Vagina (tissue), 2 donors: ENCODE measurements around the gene ASTN2. TPM values are rescaled to one million over a fixed set of nuclear protein-coding genes. Genes with fewer than 3 reads are reported as not detected.
"Not testable (repeated sequence)": the region's sequence is repeated elsewhere in the genome, so short reads cannot be mapped to it uniquely, and the experiment has no call there.

Source experiments
- DNase-seq, 2 donors: peaks; one replicate each; pipeline ENCODE4 v3.0.0-alpha.2; 2017; ENCODE audit errors: extremely low spot score in 2 of 2
- H3K27ac ChIP-seq: fragments of 200-600 bp; sonication (generic); one replicate; pipeline ENCODE4 v1.5.1; 2019
- H3K27me3 ChIP-seq: fragments of 200-600 bp; sonication (generic); one replicate; pipeline ENCODE4 v1.5.1; 2019
- H3K36me3 ChIP-seq, 2 donors: fragments of 200-600 bp; sonication (generic); one replicate each; pipeline ENCODE4 v1.5.1; 2017 to 2019
- H3K4me1 ChIP-seq: fragments of 200-600 bp; sonication (generic); one replicate; pipeline ENCODE4 v1.5.1; 2019
- H3K4me3 ChIP-seq, 2 donors: fragments of 200-600 bp; sonication (generic); 1 replicate in 1 of 2; 2 replicates in 1 of 2; pipeline ENCODE4 v1.5.1; 2016 to 2019
- H3K9me3 ChIP-seq: fragments of 200-600 bp; sonication (generic); one replicate; pipeline ENCODE4 v1.5.1; 2019
- POLR2A ChIP-seq, 2 donors: fragments of 450-650 bp; IDR thresholded peaks; one replicate each; pipeline ENCODE4 v1.6.1; 2017; ENCODE audit warnings: antibody characterized with exemption in 2 of 2, mild to moderate bottlenecking in 2 of 2, moderate library complexity in 2 of 2
- POLR2AphosphoS5 ChIP-seq, 2 donors: sonication (generic); formaldehyde crosslinking; IDR thresholded peaks; one replicate each; pipeline ENCODE4 v1.9.0; 2017; ENCODE audit warnings: antibody characterized with exemption in 2 of 2, mild to moderate bottlenecking in 2 of 2, low read depth in 1 of 2; ENCODE audit not compliant: insufficient read depth in 1 of 2
- intact Hi-C: fragments of 100-400 bp; cut with DNase I; formaldehyde crosslinking; loops from one replicate; pipeline ENCODE4 v1.15.1; 2023
- total RNA-seq: library from RNA; depleted of rRNA; stranded (reverse); fragments of >200 nt; gene quantifications from one replicate; pipeline ENCODE4 v1.2.3, GENCODE V29; 2016
- TF ChIP-seq, protein P1 (sequence below), 3 experiments: fragments of 450-650 bp in 2 of 3; fragments of 200-600 bp in 1 of 3; sonication (generic) in 1 of 3; IDR thresholded peaks; one replicate each; pipeline ENCODE4 v1.5.1; 2017 to 2019; ENCODE audit warnings: antibody characterized with exemption in 3 of 3, mild to moderate bottlenecking in 2 of 3, moderate library complexity in 2 of 3

ASTN2 gene
- total RNA-seq, 1 donor from 2014 or later, result 4.4 TPM

GRCh38 chr9:116691607-116692006 is 723.2 kb downstream of the ASTN2 start:
- Histone ChIP-seq H3K4me1 (peaks cover 79% of the 10 kb centered on the region), H3K27me3 (no peaks in the 10 kb centered on the region), H3K36me3 (no peaks in the 10 kb centered on the region), H3K9me3 (no peaks in the 10 kb centered on the region), H3K4me3 (no peak overlapping the region), H3K27ac (no peak overlapping the region)
- intact Hi-C loops, result no loop called here
- no peak for TF ChIP-seq POLR2A (IDR thresholded peaks at IDR 0.05)
- no peak for TF ChIP-seq POLR2AphosphoS5 (IDR thresholded peaks at IDR 0.05; ENCODE audit: insufficient read depth in 1 of 2, low read depth in 1 of 2)
- TF ChIP-seq, protein P1, sequence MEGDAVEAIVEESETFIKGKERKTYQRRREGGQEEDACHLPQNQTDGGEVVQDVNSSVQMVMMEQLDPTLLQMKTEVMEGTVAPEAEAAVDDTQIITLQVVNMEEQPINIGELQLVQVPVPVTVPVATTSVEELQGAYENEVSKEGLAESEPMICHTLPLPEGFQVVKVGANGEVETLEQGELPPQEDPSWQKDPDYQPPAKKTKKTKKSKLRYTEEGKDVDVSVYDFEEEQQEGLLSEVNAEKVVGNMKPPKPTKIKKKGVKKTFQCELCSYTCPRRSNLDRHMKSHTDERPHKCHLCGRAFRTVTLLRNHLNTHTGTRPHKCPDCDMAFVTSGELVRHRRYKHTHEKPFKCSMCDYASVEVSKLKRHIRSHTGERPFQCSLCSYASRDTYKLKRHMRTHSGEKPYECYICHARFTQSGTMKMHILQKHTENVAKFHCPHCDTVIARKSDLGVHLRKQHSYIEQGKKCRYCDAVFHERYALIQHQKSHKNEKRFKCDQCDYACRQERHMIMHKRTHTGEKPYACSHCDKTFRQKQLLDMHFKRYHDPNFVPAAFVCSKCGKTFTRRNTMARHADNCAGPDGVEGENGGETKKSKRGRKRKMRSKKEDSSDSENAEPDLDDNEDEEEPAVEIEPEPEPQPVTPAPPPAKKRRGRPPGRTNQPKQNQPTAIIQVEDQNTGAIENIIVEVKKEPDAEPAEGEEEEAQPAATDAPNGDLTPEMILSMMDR (IDR thresholded peaks at IDR 0.05), result no peak
- DNase-seq, result no peak

DNA sequence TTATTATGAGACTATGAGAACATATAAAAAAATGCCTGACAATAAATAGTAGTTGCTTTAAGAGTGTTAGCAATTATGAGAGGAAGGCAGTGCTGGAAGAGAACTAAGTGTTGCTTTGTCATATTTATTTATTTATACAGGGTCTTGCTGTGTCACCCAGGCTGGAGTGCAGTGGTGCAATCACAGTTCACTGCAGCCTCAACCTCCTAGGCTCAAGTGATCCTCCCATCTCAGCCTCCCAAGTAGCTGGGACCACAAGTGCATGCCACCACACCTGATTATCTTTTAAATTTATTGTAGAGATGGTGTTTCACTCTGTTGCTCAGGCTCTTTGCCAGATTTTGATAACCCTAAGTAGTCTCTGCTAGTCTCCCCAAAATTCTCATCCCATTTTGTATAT is 724.1 kb downstream of the ASTN2 start:
- intact Hi-C loops, H3K27me3 ChIP-seq, H3K4me3 ChIP-seq, H3K9me3 ChIP-seq, H3K36me3 ChIP-seq, DNase-seq, H3K27ac ChIP-seq: not testable (repeated sequence)
- peaks cover 80% of the 10 kb centered on the region for H3K4me1 ChIP-seq

DNA sequence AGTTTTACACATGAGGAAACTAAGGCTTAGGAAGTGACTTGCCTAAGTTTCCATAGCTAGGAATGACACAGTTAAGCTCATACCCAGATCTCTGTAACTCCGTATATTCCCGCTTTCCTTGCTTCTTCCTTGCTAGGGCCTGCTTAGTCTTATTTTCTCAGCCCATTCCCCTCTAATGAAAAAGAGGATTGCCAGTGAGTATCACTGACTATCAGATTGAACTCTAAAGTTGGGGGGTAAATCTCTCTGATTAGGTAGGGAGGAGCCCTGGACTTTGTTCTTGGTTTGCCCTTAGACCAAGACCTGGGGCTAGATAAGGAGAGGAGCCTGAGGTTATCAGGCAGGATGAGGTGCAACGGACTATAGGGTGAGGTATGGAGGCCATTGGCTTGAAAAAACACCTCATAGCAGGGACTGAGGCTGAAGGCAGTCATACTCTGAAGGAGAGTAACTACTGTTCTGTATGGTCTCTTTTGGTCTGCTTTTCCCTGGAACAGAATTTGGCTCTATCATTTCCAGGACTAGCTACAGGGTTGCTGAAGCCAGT is 725.3 kb downstream of the ASTN2 start:
- intact Hi-C loops, result no loop called here
- H3K4me3 ChIP-seq, result no peak overlapping the region
- TF ChIP-seq, protein P1 (IDR thresholded peaks at IDR 0.05), result no peak
- TF ChIP-seq POLR2AphosphoS5 (IDR thresholded peaks at IDR 0.05; ENCODE audit: insufficient read depth in 1 of 2, low read depth in 1 of 2) (no peak), POLR2A (IDR thresholded peaks at IDR 0.05) (no peak)
- H3K36me3 ChIP-seq, result no peaks in the 10 kb centered on the region
- H3K27ac ChIP-seq, result no peak overlapping the region
- no peaks in the 10 kb centered on the region for H3K9me3 ChIP-seq
- no peak for DNase-seq
- peaks cover 69% of the 10 kb centered on the region for H3K4me1 ChIP-seq
- no peaks in the 10 kb centered on the region for H3K27me3 ChIP-seq

- TF ChIP-seq POLR2AphosphoS5 (IDR thresholded peaks at IDR 0.05; ENCODE audit: insufficient read depth in 1 of 2, low read depth in 1 of 2) (no peak), POLR2A (IDR thresholded peaks at IDR 0.05) (no peak)
- TF ChIP-seq, protein P1 (IDR thresholded peaks at IDR 0.05), result no peak
- Histone ChIP-seq H3K9me3 (no peaks in the 10 kb centered on the region), H3K4me1 (peaks cover 66% of the 10 kb centered on the region), H3K36me3 (no peaks in the 10 kb centered on the region), H3K27ac (no peak overlapping the region), H3K4me3 (no peak overlapping the region), H3K27me3 (no peaks in the 10 kb centered on the region)
- DNase-seq, result no peak
- intact Hi-C loops, result no loop called here
These were observed 725.9 kb downstream of the ASTN2 start for GRCh38 chr9:116688806-116689485.

GRCh38 chr9:116687754-116688135 is 727.1 kb downstream of the ASTN2 start:
- intact Hi-C loops, result no loop called here

More at GRCh38 chr9:116687754-116688135, 727.1 kb downstream of the ASTN2 start:
- H3K4me3 ChIP-seq, result peak overlapping the region; percentile 79 to 81
- DNase-seq, result no peak
- H3K4me1 ChIP-seq, result peaks cover 54% of the 10 kb centered on the region
- TF ChIP-seq POLR2A (IDR thresholded peaks at IDR 0.05), result no peak
- TF ChIP-seq, protein P1 (IDR thresholded peaks at IDR 0.05), result no peak
- no peak for TF ChIP-seq POLR2AphosphoS5 (IDR thresholded peaks at IDR 0.05; ENCODE audit: insufficient read depth in 1 of 2, low read depth in 1 of 2)
- no peaks in the 10 kb centered on the region for H3K9me3 ChIP-seq
- H3K27me3 ChIP-seq, result no peaks in the 10 kb centered on the region
- peak overlapping the region; percentile 86 for H3K27ac ChIP-seq
- H3K36me3 ChIP-seq, result no peaks in the 10 kb centered on the region
